HepG2 (cell line): ENCODE measurements around the gene PARK7. TPM values are rescaled to one million over a fixed set of nuclear protein-coding genes. Genes with fewer than 3 reads are reported as not detected.

ENCODE experiments used
- AHDC1 ChIP-seq: sonication (generic); formaldehyde crosslinking; IDR thresholded peaks from 2 replicates; pipeline ENCODE4 v1.5.1; 2020; ENCODE audit warnings: mild to moderate bottlenecking, missing genetic modification reagents, borderline replicate concordance
- AKNA ChIP-seq: sonication (generic); formaldehyde crosslinking; IDR thresholded peaks from 2 replicates; pipeline ENCODE4 v1.4.0; 2020; ENCODE audit warnings: missing genetic modification reagents, borderline replicate concordance
- BRD4 ChIP-seq: sonication (generic); formaldehyde crosslinking; IDR thresholded peaks from 2 replicates; pipeline ENCODE4 v1.4.0; 2020; ENCODE audit warnings: missing genetic modification reagents
- HNF4A ChIP-seq: sonication (generic); formaldehyde crosslinking; IDR thresholded peaks from 2 replicates; pipeline ENCODE4 v1.4.0; 2020; ENCODE audit warnings: missing genetic modification reagents
- MAFG ChIP-seq: sonication (generic); formaldehyde crosslinking; IDR thresholded peaks from 2 replicates; pipeline ENCODE4 v1.5.1; 2020; ENCODE audit warnings: mild to moderate bottlenecking, missing genetic modification reagents
- PCBP1 ChIP-seq: fragments of 200-400 bp; formaldehyde crosslinking; IDR thresholded peaks from 2 replicates; pipeline ENCODE4 v1.6.1; 2017; ENCODE audit warnings: mild to moderate bottlenecking, low read depth, low read length, borderline replicate concordance
- PLRG1 ChIP-seq: fragments of 450-650 bp; conservative IDR thresholded peaks from 2 replicates; pipeline ENCODE4 v1.6.1; 2016
- RBM22 ChIP-seq: fragments of 200-400 bp; formaldehyde crosslinking; optimal IDR thresholded peaks from 2 replicates; pipeline ENCODE3; 2017; ENCODE audit warnings: mild to moderate bottlenecking, low read length, moderate library complexity
- SAFB2 ChIP-seq: sonication (generic); formaldehyde crosslinking; IDR thresholded peaks from 2 replicates; pipeline ENCODE4 v1.5.1; 2020; ENCODE audit warnings: missing genetic modification reagents, low read depth, mild to moderate bottlenecking, borderline replicate concordance
- ZC3H4 ChIP-seq: sonication (generic); formaldehyde crosslinking; IDR thresholded peaks from 2 replicates; pipeline ENCODE4 v1.4.0; 2020; ENCODE audit warnings: missing genetic modification reagents, borderline replicate concordance
- ZIK1 ChIP-seq: sonication (generic); formaldehyde crosslinking; IDR thresholded peaks from 2 replicates; pipeline ENCODE4 v1.5.0; 2020; ENCODE audit warnings: mild to moderate bottlenecking, low read depth, missing genetic modification reagents, borderline replicate concordance
- polyA plus RNA-seq, 8 experiments: library from polyadenylated mRNA; depleted of rRNA in 3 of 8; stranded (reverse) in 7 of 8; unstranded in 1 of 8; fragments of >200 nt; fragmentation: Illumina TruSeq in 4 of 8; extraction: Trizol in 4 of 8; gene quantifications; 2 replicates each; pipeline versions ENCODE4 v1.2.1 to v1.2.3, GENCODE V29; 2011 to 2016; ENCODE audit warnings: low read depth in 4 of 8, missing spikeins in 1 of 8, mixed read lengths in 1 of 8; ENCODE audit not compliant: insufficient read depth in 1 of 8
- total RNA-seq, 5 experiments: library from RNA; depleted of rRNA; stranded (reverse); fragments of >200 nt; fragmentation: Illumina TruSeq; extraction: Trizol; gene quantifications; 2 replicates each; pipeline ENCODE4 v1.2.3, GENCODE V29; 2016; ENCODE audit warnings: low read depth in 1 of 5
- TF ChIP-seq, protein P1 (sequence below): sonication (generic); formaldehyde crosslinking; IDR thresholded peaks from 2 replicates; pipeline ENCODE4 v1.9.0; 2021; ENCODE audit warnings: missing genetic modification reagents, borderline replicate concordance
- TF ChIP-seq, protein P2 (sequence below): sonication (generic); formaldehyde crosslinking; IDR thresholded peaks from 2 replicates; pipeline ENCODE4 v1.5.0; 2020; ENCODE audit warnings: mild to moderate bottlenecking, missing genetic modification reagents

PARK7 gene
- total and polyA plus RNA-seq, 2 of the 13 experiments (the other 11 are each of a cell fraction or from before 2014, with no cell fraction given): 212 to 296 TPM

DNA sequence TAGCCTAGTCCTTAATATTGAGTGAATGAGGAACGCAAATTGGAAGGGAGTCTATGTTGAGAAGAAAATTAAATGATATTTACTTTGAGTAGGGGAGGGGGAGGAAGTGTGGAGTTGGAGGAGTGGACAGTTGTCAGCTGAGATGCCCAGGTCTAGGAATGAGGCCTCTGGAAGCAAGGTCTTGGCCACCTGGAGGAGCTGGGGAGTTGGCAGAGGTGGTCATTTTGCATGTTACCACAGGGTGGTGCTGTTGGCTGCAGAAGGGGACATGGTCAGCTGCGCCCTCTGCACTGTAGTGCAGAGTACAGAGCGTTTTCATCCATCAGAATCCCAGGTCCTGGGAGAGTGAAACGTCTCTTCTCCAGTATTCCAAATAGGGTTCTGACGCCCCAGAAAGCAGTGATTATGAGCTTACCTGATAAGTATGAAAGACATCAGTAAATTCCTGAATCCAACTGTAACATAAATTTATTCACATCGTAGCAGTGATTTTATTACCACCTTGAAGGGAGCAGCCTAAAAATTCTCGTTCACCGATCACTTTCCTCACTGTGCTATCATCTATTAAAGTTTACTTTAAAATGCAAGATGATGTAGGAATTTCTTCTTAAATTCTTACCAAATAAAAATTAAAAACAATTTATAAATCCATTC is 13.8 kb downstream of the PARK7 start (continued):
- no peak for TF ChIP-seq AKNA (CRISPR knock-in tag)
- TF ChIP-seq AHDC1 (CRISPR knock-in tag): no peak
- no peak for TF ChIP-seq RBM22
- no peak for TF ChIP-seq SAFB2 (CRISPR knock-in tag)
- TF ChIP-seq, protein P1, sequence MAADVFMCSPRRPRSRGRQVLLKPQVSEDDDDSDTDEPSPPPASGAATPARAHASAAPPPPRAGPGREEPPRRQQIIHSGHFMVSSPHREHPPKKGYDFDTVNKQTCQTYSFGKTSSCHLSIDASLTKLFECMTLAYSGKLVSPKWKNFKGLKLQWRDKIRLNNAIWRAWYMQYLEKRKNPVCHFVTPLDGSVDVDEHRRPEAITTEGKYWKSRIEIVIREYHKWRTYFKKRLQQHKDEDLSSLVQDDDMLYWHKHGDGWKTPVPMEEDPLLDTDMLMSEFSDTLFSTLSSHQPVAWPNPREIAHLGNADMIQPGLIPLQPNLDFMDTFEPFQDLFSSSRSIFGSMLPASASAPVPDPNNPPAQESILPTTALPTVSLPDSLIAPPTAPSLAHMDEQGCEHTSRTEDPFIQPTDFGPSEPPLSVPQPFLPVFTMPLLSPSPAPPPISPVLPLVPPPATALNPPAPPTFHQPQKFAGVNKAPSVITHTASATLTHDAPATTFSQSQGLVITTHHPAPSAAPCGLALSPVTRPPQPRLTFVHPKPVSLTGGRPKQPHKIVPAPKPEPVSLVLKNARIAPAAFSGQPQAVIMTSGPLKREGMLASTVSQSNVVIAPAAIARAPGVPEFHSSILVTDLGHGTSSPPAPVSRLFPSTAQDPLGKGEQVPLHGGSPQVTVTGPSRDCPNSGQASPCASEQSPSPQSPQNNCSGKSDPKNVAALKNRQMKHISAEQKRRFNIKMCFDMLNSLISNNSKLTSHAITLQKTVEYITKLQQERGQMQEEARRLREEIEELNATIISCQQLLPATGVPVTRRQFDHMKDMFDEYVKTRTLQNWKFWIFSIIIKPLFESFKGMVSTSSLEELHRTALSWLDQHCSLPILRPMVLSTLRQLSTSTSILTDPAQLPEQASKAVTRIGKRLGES (CRISPR knock-in tag): no peak
- TF ChIP-seq HNF4A (CRISPR knock-in tag): peak; percentile 96
- TF ChIP-seq BRD4 (CRISPR knock-in tag): no peak
- TF ChIP-seq MAFG (CRISPR knock-in tag): no peak
- TF ChIP-seq, protein P2, sequence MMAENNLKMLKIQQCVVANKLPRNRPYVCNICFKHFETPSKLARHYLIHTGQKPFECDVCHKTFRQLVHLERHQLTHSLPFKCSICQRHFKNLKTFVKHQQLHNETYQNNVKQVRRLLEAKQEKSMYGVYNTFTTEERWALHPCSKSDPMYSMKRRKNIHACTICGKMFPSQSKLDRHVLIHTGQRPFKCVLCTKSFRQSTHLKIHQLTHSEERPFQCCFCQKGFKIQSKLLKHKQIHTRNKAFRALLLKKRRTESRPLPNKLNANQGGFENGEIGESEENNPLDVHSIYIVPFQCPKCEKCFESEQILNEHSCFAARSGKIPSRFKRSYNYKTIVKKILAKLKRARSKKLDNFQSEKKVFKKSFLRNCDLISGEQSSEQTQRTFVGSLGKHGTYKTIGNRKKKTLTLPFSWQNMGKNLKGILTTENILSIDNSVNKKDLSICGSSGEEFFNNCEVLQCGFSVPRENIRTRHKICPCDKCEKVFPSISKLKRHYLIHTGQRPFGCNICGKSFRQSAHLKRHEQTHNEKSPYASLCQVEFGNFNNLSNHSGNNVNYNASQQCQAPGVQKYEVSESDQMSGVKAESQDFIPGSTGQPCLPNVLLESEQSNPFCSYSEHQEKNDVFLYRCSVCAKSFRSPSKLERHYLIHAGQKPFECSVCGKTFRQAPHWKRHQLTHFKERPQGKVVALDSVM (CRISPR knock-in tag): no peak
- no peak for TF ChIP-seq PLRG1
- TF ChIP-seq ZC3H4 (CRISPR knock-in tag): no peak
- TF ChIP-seq ZIK1 (CRISPR knock-in tag): no peak
- TF ChIP-seq PCBP1: no peak
